Hypothalamus (tissue), 51 donors: ENCODE measurements around the gene NPC1L1.
"Not testable (repeated sequence)": the region's sequence is repeated elsewhere in the genome, so short reads cannot be mapped to it uniquely, and the experiment has no call there.

Experiments used
- DNase-seq, 51 donors: peaks; one replicate each; lab custom pipeline; 2025; lab: John Stamatoyannopoulos, UW

Gene NPC1L1

DNA sequence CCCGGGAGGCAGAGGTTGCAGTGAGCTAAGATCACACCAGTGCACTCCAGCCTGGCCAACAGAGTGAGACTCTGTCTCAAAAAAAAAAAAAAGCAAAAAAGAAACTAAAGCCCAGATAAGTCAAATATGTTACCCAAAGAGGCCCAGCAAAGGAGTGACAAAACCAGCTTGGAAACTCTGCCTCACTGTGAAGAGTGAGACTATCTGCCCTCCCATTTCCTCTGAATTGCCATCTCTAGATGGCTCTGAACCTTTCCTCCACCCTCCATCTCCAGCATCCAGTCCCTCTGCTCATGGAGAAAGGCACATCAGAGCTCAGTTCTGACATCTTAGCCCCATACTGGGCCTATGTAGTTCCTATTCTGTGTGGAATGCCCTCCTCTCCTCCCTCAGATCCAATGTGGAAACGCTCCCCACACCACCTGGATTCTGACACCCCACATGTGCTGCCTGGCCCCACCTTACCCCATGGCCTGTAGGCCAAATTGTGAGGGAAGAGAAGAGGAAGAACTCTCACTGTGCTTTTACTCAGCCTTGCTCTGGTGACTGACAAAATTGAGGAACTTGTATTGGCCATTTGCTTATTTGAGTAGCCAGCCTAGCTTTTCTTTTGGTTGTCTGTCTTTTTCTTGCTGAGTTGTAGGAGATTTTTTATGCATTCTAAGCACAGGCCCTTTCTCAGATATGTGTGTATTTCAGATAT, 32.7 kb downstream of the NPC1L1 start:
- no peak for DNase-seq

DNA sequence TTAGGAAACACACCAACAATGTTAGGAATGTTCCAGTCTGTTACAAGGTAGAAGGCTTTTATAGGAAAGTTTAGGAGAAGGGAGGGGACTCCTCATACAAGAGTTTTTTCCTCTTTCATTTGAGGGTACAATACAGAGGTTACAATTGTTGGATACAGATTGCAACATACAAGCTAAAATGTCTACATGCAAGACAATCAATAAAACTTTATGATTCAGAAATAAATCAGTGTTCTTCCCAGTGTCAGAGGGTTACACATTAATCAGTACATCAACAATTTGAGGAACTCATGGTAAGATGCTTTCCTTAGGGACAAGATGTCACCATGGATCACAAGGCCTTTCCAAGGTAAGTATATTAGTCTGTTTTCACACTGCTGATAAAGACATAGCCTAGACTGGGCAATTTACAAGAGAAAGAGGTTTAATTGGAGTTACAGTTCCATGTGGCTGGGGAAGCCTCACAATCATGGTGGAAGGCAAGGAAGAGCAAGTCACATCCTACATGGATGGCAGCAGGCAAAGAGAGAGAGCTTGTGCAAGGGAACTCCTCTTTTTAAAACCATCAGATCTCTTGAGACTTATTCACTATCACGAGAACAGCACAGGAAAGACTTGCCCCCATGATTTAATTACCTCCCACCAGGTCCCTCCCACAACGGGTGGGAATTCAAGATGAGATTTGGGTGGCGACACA, 34.4 kb downstream of the NPC1L1 start:
- not testable (repeated sequence) for DNase-seq

DNA sequence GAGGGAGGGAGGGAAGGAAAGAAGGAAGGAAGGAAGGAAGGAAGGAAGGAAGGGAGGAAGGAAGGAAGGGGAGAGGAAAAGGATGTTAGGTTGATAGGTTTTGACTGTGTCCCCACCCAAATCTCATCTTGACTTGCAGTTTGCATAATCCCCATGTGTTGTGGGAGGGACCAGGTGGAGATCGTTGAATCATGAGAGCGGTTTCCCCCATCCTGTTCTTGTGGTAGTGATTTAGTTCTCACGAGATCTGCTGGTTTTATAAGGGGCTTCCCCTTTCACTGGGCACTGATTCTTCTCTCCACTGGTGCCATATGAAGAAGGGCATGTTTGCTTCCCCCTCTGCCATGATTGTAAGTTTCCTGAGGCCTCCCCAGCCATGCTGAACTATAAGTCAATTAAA, 35.5 kb downstream of the NPC1L1 start:
- DNase-seq: no peak

DNA sequence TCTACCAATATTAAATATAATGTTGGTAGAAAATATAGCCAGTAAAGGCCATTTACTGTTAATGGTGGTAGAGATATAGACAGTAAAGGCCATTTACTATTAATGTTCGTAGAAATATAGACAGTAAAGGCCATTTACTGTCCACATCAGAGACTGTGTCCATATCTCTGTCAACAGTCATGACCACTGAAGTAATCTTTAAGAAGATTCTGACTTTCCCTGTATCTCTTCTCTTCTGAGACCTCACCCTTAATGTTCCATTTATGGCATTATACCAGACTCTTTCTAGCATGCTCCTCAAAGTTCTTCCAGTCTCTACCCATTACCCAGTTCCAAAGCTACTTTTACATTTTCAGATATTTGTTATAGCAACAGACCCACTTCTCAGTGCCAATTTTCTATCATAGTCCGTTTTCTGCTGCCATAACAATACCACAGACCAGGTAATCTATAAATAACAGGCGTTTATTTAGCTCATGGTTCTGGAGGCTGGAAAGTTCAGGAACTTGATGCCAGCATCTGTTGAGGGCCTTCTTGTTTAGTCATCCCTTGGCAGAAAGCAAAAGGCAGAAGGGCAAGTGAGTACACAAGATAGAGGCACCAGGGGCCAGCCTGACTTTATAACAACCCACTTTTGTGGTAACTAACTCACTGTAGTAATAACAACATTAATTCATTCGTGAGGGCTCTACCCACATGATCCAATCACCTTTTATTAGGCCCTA, 42.7 kb downstream of the NPC1L1 start:
- DNase-seq: no peak

DNA sequence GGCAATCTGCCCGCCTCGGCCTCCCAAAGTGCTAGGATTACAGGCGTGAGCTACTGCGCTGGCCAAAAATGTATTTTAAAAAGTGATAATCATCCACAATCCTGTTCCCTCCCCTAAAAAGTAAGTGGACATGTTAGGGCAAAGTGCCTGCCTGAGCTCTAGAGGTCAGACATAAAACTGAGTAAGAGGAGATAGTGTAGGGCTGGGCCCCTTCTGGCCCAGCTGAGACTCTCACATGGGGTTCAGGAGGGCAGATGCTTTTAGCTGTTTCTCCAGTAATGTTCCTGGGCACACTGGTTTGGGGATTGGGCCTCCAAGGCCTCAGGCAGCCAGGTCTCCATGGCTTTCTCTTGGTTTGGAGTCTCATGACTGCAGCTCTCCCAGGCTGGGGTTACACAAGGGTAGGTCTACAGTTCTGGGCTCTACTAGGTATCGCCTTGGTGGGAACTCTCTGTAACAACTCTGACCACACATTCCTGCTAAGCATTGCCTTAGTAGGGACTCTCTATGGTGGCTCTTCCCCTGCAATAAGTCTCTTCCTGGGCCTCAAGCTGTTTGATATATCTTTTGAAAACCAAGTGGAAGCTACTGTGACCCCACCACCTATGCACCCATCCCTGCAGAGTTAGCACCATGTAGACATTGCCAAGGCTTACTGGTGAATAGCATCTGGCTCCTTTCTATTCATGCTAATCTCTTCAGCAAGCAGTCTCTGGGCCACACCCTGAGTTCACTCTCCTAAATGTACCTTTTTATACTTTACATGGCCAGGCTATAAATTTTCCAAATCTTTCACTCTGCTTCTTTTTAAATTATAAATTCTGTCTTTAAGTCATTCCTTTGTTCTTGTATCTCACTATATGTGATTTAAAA, 43.7 kb downstream of the NPC1L1 start:
- no peak for DNase-seq

DNA sequence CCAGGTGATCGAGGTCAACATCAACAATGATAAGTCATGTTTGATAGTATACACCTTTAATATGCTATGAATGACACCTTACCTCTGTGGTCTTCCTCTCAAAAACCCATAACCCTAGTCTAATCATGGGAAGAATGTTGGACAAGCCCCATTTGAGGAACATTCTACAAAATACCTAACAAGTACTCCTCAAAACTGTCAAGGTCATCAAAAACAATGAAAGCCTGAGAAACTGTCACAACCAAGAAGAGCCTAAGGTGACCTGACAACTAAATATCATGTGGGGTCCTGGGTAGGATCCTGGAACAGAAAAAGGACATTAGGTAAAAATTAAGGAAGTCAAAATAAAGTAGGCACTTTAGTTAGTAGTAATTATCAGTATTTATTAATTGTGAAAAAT, 44.7 kb downstream of the NPC1L1 start:
- DNase-seq: no peak

DNA sequence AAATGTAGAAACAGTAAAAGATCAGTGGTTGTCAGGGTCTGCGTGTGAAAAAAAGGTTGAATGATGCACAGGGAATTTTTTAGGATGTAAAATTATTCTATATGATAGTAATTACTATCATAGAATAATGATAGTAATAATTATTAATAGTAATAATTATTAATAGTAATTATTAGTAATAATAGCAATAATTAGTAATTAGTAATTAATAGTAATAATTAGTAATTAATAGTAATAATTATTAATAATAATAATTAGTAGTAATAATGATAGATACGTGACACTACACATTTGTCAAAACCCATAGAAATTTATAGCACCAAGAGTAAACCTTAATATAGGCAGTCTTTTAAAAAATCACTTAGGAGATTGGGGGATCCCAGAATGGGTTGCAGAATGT, 46.2 kb downstream of the NPC1L1 start:
- DNase-seq: no peak

DNA sequence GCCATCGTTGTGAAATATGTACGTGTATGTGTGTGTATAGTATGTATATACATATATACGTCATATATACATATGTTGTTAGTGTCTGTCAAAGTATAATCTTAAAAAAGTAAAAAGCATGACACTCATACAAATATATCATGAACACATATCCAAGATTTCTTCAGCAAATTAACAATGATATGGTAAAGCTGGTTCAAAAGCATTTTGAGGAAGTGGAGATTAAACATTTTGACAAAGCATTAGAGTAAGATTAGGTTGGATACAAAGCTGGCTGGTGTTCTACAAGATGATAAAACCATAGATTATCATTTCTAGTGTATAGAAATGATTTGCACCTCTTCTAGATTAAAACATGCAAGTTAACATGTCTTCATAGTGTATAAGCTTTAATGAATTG, 49.9 kb downstream of the NPC1L1 start:
- no peak for DNase-seq

DNA sequence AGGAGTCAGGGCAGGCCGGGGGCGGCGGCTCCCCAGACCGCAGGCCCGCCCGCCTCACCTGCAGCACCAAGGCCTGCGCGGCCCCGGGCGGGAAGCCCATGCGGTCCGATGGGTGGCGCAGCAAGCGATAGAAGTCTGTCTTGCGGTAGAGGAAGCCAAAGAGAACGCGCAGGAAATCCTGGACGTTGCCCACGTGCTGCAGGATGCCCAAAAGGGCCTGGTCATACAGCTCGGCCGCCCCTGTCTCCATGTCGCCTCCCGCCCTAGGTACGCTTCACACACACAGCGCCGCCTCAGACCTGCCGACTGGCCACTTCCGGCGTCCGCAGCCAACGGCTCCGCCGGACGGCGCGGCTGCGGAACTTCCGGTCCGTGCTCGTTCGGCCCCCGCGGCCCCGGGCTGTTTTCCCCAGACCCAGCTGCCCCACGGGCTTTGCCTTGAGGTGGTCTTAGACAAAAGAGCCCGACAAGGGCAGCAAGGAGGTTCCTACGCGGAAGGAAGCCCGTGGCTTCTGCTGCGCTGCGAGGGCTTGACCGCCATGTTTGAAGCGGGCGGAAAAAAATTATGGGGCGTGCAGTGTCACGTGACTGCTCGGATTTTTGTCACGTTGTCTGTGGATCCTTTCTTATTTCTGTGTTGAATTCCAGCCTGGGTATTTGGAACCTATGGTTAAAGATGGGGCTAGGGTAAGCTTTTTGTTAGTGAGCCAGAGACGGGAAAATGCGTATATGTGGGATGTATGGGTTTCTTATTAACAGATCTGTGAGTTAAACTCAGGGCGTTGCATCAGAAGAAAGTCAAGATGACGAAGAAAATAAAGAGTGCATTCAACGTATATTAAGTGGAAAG, 50.6 kb downstream of the NPC1L1 start, which contains the start of gene NUDCD3:
NUDCD3 (minus strand) TSS at position 308 of the 850 bp plus-strand sequence; CDS start at position 250, 58 bp downstream.
- peak; percentile 44 to 95 (median 80) for DNase-seq

DNA sequence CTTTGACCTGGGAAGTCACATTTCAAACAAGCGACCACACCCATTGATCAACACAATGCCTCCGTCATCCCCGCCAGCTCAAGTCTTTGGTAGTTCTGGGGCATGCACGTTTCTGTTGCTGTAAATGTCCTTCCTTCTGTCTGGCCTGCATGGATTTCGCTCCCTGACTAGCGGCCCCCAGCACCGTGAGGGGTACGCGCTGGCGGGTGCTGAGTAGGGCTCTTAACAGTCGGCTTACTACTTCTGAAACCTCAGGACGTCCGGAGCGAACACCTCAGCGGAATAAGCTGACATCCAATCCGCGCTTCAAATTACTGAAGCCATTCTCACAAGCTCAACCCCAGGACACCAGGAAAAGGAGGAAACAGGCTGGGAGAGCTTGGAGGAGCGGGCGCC, 51.2 kb downstream of the NPC1L1 start:
- no peak for DNase-seq

DNA sequence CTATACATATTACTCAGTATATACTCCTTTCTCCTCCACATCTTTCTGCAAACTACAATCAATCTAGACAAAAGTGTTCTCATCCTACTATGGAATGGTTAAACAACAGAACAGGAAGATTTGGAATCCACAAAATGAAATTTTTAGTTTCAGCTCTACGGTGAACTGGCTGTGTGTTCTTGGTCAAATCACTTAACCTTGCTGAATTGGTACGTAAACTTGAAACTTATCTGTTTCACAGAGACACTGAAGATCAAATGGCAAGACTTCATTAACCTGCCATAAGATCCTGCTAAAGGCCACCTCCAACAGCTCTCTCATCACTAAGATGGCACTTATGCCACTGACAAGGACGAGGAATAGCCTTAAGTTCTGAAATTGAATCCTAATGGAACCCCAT, 52.2 kb downstream of the NPC1L1 start:
- DNase-seq: no peak

DNA sequence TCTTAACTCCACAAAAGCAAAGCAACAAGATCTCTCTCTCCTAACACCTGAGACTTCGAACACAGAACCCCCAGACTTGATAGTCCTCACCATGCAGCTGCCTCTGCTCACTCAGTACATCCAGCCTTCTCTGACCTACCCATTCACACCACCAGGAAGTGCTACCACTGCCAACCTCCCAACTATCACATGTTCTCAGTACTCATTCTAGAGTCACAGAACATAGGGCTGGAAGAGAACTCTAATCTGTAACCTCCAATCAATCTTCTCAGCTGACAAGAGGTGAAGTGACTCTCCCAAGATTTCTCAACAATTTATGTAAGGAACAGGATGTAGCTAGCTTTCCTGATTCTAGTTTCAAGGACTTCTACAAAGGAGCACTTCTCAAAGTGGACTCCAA, 54.4 kb downstream of the NPC1L1 start:
- no peak for DNase-seq

DNA sequence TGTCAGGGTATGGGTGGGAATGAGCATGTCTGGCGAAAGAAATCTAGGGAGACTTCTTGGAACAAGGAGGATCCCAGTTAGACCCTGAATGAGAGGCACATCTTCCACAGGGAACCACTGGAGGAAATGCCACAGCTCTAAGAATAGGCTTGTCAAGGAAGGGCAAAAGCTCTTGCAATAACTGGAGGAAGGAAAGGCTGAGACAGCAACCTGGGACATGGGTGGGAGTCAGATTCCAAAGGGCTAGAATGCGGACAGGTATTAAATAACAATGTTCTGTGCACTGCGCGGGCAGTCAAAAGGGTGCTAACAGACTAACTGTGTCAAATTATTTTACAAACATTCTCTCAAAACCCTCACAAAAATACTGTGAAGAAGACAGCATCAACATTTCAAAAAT, 55.1 kb downstream of the NPC1L1 start:
- DNase-seq: no peak

DNA sequence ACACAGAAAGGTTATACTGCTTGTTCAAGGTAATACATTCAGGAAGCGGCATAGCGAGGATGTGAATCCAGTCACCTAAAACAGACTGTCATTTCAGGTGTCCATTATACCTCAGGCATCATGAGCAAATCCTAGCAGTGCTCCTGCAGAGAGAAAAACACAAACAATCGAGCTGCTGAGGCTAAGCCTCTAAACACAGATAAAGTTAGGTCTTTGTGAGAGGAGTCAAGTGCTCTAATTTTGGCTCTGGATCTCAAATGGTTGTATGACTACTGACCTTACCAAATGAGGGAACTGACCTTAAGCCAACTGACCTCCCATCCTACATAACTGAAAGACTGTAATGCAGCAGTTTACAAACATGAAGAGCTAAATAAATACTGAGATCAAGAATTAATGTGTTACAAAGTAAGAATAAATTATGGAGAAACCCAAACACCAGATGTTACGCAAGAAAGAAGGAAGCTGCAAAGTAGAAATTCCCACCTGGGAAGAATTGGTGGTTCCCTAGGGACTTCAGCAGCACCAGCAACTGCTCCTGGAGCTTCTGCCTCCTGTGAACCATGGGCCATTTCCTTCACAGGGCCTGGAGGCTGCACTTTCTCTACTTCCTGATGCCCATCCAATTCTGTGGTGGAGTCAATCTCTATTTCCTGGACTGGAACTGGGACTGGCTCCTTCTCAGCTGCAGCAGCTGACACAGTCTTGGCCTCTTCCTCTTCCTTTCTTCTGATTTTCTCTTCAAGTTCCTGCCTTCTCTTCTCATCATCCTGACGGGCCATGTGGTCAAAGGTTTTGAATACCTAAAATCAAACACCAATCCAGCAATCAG, 56.4 kb downstream of the NPC1L1 start:
- no peak for DNase-seq

DNA sequence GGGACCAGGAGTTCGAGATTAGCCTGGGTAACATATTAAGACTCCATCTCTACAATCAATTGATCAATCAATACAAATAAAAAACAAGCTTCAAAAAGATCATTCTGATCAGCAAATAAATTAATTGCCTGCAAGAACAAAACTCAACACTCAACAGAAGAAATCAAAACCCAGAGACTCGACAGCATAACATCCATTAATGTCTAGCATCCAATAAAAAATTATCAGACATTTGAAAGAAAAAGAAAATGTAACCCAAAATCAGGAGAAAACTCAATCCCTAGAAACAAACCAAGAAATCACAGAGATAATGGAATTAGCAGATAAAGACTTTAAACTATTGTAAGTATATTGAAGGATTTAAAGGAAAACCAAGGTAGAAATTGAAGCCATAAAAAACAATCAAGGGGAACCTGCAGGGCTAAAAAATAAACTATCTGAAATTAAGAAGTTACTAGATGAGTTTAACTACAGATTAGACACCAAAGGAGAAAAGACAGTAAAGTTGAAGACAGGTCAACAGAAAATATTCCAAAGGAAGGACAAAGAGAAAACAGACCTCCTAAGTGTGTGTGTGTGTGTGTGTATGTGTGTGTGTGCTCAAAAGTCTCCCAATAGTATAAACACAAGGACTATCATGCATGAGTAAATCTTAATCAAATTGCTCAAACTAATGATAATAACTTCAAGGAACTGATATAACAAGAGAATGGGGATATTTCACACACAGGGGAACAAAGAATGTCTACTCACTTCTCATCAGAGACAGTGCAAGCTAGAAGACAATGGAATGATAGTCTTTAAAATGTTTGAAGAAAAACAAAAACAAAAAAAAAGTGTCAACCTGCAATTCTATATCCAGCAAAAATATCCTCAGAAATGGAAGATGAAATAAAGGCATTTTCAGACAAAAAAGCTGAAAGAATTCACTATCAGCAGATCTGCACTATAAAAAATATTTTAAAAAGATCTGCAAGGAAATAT, 58.3 kb downstream of the NPC1L1 start:
- no peak for DNase-seq

DNA sequence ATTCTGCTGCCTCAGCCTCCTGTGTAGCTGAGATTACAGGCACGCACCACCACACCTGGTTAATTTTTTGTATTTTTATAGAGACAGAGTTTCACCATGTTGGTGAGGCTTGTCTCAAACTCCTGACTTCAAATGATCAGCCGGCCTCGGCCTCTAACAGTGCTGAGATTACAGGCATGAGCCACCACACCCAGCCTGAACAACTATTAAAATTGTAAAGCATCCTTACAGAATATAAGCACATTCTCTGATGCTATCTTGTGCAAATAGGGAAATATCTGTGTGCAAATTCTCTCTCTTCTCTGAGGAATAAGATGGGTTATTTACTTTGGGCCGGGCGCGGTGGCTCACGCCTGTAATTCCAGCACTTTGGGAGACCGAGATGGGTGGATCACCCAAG, 63.2 kb downstream of the NPC1L1 start:
- DNase-seq: no peak

DNA sequence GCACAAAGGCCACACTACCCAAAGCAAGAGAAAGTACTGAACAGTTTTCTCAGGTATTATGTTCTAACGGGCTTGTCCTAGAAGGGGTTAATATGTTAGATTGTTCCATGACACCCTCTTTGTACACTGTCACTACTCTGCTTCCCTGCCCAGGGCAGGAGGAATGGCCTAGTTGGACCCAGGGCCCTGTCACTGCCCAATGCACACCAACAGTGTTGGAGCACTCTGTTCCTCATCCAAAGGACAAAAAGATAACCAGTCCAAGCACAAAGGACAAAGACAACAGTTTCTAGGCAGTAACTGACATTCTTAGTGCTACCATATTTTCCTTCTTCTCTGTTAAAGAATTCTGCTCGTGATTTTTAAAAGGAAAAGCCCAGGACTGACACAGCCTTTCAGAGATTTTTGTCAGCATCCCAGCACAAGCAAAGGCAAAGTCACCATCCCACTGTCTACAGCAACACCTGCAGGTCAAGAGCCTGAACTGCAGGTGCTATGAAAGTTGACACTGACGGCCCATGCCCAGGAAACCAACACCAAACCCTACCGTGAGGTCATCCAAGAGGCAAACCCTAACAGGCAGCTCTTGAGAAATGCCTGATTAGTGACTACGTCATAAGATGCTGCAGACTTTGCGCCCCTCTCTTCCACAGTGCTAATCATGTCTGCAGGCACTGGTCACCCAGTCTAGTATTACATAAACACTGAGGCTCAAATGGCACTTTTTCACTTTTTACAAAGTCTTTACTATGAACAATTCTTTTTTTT, 63.9 kb downstream of the NPC1L1 start:
- DNase-seq: peak in 40 of 51 donors; percentile 6 to 79 (median 32)
